DND-41 (cell line): ENCODE measurements around the gene NLGN1.

Experiments
- CTCF ChIP-seq: IDR thresholded peaks from 2 replicates; pipeline ENCODE4 v1.5.1; 2012; ENCODE audit warnings: borderline replicate concordance, low read length, moderate library complexity, mild to moderate bottlenecking; ENCODE audit not compliant: poor library complexity, severe bottlenecking; ENCODE audit errors: extremely low read depth
- EZH2 ChIP-seq: IDR thresholded peaks from 3 replicates; pipeline ENCODE4 v1.6.1; 2012; ENCODE audit warnings: borderline replicate concordance, low read depth, mild to moderate bottlenecking, moderate library complexity, low read length, inconsistent platforms; ENCODE audit not compliant: severe bottlenecking

DNA sequence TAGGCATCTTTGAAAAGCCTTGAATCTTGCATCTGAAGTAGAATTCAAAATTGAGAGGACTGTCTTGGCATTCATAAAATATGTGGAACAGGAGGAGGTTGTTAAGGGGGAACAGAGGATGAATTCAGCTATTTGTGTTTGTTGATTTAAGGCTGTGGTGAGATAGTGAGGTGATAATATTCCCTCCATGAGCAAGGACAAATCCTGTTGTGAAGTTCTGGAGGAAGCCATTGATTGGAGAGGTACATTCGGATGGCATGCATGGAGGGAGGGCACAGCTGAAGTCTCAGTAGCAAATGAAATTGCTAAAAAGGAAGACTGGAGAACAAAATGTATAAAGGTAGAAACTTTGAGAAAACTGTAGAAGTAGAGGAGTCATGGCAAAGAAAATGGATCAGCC is 443.8 kb downstream of the NLGN1 start:
- TF ChIP-seq CTCF (no peak), EZH2 (no peak)
